Stimulated activated CD4-positive, alpha-beta T cell treated with anti-CD3 and anti-CD28 coated beads, Interleukin-2, amount 100 ng/mL, for 24 hours (primary cell): ENCODE results near the gene TSC22D4.
"Not testable (repeated sequence)": the region's sequence is repeated elsewhere in the genome, so short reads cannot be mapped to it uniquely, and the experiment has no call there.

ENCODE experiments used
- DNase-seq, 2 donors: peaks; one replicate each; pipeline ENCODE4 v3.0.0-alpha.2; 2020

Gene TSC22D4

GRCh38 chr7:100441641-100442535, 37.1 kb downstream of the TSC22D4 start:
- no peak for DNase-seq

- not testable (repeated sequence) for DNase-seq
Observed at GRCh38 chr7:100439244-100439643, 39.8 kb downstream of the TSC22D4 start.

- DNase-seq: not testable (repeated sequence)
Observed at GRCh38 chr7:100438731-100439130, 40.3 kb downstream of the TSC22D4 start.

GRCh38 chr7:100438172-100438571, 40.8 kb downstream of the TSC22D4 start:
- DNase-seq: no peak

- DNase-seq: no peak
Observed at GRCh38 chr7:100437150-100438100, 41.6 kb downstream of the TSC22D4 start.

- peak; percentile 55 to 57 for DNase-seq
Observed at GRCh38 chr7:100435401-100436304, 43.4 kb downstream of the TSC22D4 start.

- no peak for DNase-seq
Observed at GRCh38 chr7:100434297-100435144, 44.5 kb downstream of the TSC22D4 start.

GRCh38 chr7:100433592-100434296, 45.3 kb downstream of the TSC22D4 start:
- no peak for DNase-seq

GRCh38 chr7:100433276-100433591, 45.8 kb downstream of the TSC22D4 start:
- DNase-seq: no peak

- no peak for DNase-seq
Observed at GRCh38 chr7:100432621-100433275, 46.3 kb downstream of the TSC22D4 start.

GRCh38 chr7:100432053-100432452, 47.0 kb downstream of the TSC22D4 start:
- DNase-seq: no peak

- no peak for DNase-seq
Observed at GRCh38 chr7:100431286-100431735, 47.7 kb downstream of the TSC22D4 start.

GRCh38 chr7:100430493-100431285, 48.3 kb downstream of the TSC22D4 start:
- peak; percentile 44 to 55 for DNase-seq

GRCh38 chr7:100429637-100430492, 49.1 kb downstream of the TSC22D4 start, which contains the start of gene MEPCE:
MEPCE (plus strand) TSS chr7:100429831; CDS start chr7:100430019, 188 bp downstream.
- peak; percentile 97 to 98 for DNase-seq

GRCh38 chr7:100428967-100429636, 49.9 kb downstream of the TSC22D4 start:
- peak; percentile 100 for DNase-seq

- DNase-seq: peak; percentile 96 to 98
Observed at GRCh38 chr7:100428199-100428966, 50.6 kb downstream of the TSC22D4 start, which contains the start of gene ZCWPW1. ZCWPW1 (minus strand) TSS chr7:100428703; CDS start chr7:100420649, 8,054 bp downstream.

- no peak for DNase-seq
Observed at GRCh38 chr7:100427762-100428198, 51.2 kb downstream of the TSC22D4 start.
